Psoas muscle (tissue), 8 donors: ENCODE results near the gene DEFB131B. TPM values are rescaled to one million over a fixed set of nuclear protein-coding genes. Genes with fewer than 3 reads are reported as not detected.
"Not testable (repeated sequence)": the region's sequence is repeated elsewhere in the genome, so short reads cannot be mapped to it uniquely, and the experiment has no call there.

Source experiments
- ATAC-seq, 4 donors: fragments of 200-7000 bp; cut with Tn5 transposase; one replicate each; pipeline ENCODE4 v1.9.1; 2020; ENCODE audit warnings: moderate library complexity in 3 of 4, mild to moderate bottlenecking in 2 of 4
- DNase-seq, 2 donors: peaks; one replicate each; pipeline ENCODE4 v3.0.0-alpha.2; 2020
- H3K27ac ChIP-seq: fragments of 200-600 bp; one replicate; pipeline ENCODE4 v1.8.0; 2022
- H3K27me3 ChIP-seq, 3 donors: fragments of 200-600 bp in 1 of 3; one replicate each; pipeline versions ENCODE4 v1.6.1 to v1.8.0; 2013 to 2022; ENCODE audit warnings: low read length in 2 of 3, mild to moderate bottlenecking in 2 of 3, moderate library complexity in 1 of 3; ENCODE audit not compliant: insufficient read depth in 3 of 3
- H3K36me3 ChIP-seq, 2 donors: fragments of 200-600 bp in 1 of 2; one replicate each; pipeline versions ENCODE4 v1.6.1 to v1.8.0; 2013 to 2022; ENCODE audit warnings: low read depth in 1 of 2, mild to moderate bottlenecking in 1 of 2, moderate library complexity in 1 of 2; ENCODE audit not compliant: insufficient read depth in 1 of 2
- H3K4me1 ChIP-seq: fragments of 200-600 bp; one replicate; pipeline ENCODE4 v1.8.0; 2022
- H3K4me3 ChIP-seq: fragments of 200-600 bp; one replicate; pipeline ENCODE4 v1.8.0; 2022; ENCODE audit warnings: mild to moderate bottlenecking
- H3K9me3 ChIP-seq: fragments of 200-600 bp; one replicate; pipeline ENCODE4 v1.8.0; 2022
- WGBS, 3 donors: extraction: QIAGEN DNeasy Blood & Tissue Kit; methylation state at CpG; one replicate each; pipeline versions ENCODE4 v1.1.6 to v1.1.7; 2013; 5-methylcytosine and 5-hydroxymethylcytosine counted together
- intact Hi-C, 2 donors: fragments of 100-400 bp; cut with DNase I; formaldehyde crosslinking; loops; one replicate each; pipeline versions ENCODE4 v1.11.0 to v1.14.2; 2022
- polyA plus RNA-seq, 3 donors: library from polyadenylated mRNA; stranded (reverse); fragments of 200-250 nt; gene quantifications; one replicate each; pipeline ENCODE4 v1.2.3, GENCODE V29; 2013
- total RNA-seq, 4 donors: library from RNA; stranded (reverse); fragmentation: NEBNext Ultra II Directional in 2 of 4; extraction: Animal tissue kit (Norgen Biotek cat#: 25700) in 2 of 4; gene quantifications; one replicate each; pipeline versions ENCODE4 v1.2.1 to v1.2.4, GENCODE V29; 2021 to 2023
- TF ChIP-seq, protein P1 (sequence below): fragments of 200-600 bp; IDR thresholded peaks from one replicate; pipeline ENCODE4 v1.8.0; 2022; ENCODE audit warnings: antibody characterized with exemption
- donor health status: healthy with polysubstance abuse.
- donor health status: DM: no; HTN: no; CAD: no; lungs with moderate emphysema.
- donor health status: Bipolar disorder and iron deficiency.
- donor health status: healthy.
- donor health status: DM: yes; HTN: yes; CAD: no.
- donor health status: DM: no; HTN: no; CAD: no.
- donor health status: DM: no; HTN: no; CAD: no.
- donor health status: DM: yes; HTN: yes; CAD: no.

The DEFB131B gene
- total and polyA plus RNA-seq, 7 donors = not detected

GRCh38 chr11:71895961-71896360 lies 17.7 kb downstream of the DEFB131B start:
- Histone ChIP-seq H3K27ac (no peak overlapping the region), H3K4me1 (no peaks in the 10 kb centered on the region), H3K27me3 (no peaks in the 10 kb centered on the region), H3K36me3 (no peaks in the 10 kb centered on the region), H3K4me3 (no peak overlapping the region), H3K9me3 (no peaks in the 10 kb centered on the region)
- intact Hi-C loops = no loop called here
- ATAC-seq (no peak), DNase-seq (no peak)
- TF ChIP-seq, protein P1, sequence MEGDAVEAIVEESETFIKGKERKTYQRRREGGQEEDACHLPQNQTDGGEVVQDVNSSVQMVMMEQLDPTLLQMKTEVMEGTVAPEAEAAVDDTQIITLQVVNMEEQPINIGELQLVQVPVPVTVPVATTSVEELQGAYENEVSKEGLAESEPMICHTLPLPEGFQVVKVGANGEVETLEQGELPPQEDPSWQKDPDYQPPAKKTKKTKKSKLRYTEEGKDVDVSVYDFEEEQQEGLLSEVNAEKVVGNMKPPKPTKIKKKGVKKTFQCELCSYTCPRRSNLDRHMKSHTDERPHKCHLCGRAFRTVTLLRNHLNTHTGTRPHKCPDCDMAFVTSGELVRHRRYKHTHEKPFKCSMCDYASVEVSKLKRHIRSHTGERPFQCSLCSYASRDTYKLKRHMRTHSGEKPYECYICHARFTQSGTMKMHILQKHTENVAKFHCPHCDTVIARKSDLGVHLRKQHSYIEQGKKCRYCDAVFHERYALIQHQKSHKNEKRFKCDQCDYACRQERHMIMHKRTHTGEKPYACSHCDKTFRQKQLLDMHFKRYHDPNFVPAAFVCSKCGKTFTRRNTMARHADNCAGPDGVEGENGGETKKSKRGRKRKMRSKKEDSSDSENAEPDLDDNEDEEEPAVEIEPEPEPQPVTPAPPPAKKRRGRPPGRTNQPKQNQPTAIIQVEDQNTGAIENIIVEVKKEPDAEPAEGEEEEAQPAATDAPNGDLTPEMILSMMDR = no peak
- WGBS, 3 donors = 96 to 97% (median 96%) methylated on average over 12 of the region's 12 CpGs

DNA sequence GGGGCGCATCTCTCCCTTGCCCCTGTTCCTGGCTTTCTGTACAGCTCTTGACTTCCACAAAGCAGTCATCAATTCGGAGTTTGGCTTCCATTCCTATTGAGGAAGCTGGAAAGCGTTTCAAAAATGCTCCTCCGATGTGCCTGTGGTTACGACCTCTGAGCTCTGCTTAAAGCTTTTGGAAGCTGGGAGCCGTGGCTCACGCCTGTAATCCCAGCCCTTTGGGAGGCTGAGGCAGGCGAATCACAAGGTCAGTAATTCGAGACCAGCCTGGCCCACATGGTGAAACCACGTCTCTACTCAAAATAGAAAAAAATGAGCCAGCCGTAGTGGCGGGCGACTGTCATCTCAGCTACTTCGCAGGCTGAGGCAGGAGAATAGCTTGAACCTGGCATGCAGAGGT lies 22.9 kb downstream of the DEFB131B start:
- H3K27ac ChIP-seq = peak overlapping the region; percentile 72
- H3K4me3 ChIP-seq, H3K27me3 ChIP-seq, H3K4me1 ChIP-seq, intact Hi-C loops, H3K9me3 ChIP-seq, H3K36me3 ChIP-seq: not testable (repeated sequence)
- DNase-seq (peak; percentile 45 to 80), ATAC-seq (peak; percentile 77 to 86 (median 83))
- WGBS, 3 donors = 24 to 30% (median 25%) methylated on average over 14 of the region's 14 CpGs

- WGBS, 3 donors = 81 to 90% (median 82%) methylated on average over 9 of the region's 9 CpGs
- ATAC-seq (no peak), DNase-seq (no peak)
- no peak overlapping the region for H3K4me3 ChIP-seq
- H3K36me3 ChIP-seq = peaks cover 0 to 12% of the 10 kb centered on the region in 2 donors
- no peaks in the 10 kb centered on the region for H3K4me1 ChIP-seq
- intact Hi-C loops = no loop called here
- no peaks in the 10 kb centered on the region for H3K9me3 ChIP-seq
- no peak overlapping the region for H3K27ac ChIP-seq
- H3K27me3 ChIP-seq = no peaks in the 10 kb centered on the region
- TF ChIP-seq, protein P1 = no peak
These were observed 30.0 kb downstream of the DEFB131B start for GRCh38 chr11:71908218-71908617.

DNA sequence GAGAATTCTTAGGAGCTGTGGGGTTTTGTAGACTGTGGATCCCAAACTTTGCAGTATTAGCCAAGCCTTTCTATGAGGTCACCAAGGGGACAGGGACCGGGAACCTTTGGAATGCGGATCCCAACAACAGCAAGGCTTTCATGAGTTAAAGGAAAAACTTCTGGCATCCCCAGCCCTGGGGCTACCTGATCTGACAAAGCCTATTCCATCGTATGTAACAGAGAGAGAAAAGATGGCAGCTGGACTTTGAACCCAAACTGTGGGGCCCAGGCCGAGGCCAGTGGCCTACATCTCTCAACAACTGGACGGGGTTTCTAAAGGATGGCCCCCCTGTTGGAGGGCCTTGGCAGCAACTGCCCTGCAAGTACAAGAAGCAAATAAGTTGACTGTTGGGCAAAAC lies 32.5 kb downstream of the DEFB131B start:
- H3K4me1 ChIP-seq, H3K4me3 ChIP-seq, H3K27ac ChIP-seq, H3K27me3 ChIP-seq, ATAC-seq, H3K9me3 ChIP-seq, intact Hi-C loops, DNase-seq: not testable (repeated sequence)
- H3K36me3 ChIP-seq = peaks cover 0 to 38% of the 10 kb centered on the region in 2 donors
- 90 to 92% (median 91%) methylated on average over 5 of the region's 5 CpGs for WGBS, 3 donors

GRCh38 chr11:71911321-71911985 lies 33.2 kb downstream of the DEFB131B start:
- H3K36me3 ChIP-seq = peaks cover 2 to 45% of the 10 kb centered on the region in 2 donors
- H3K27ac ChIP-seq, H3K9me3 ChIP-seq, ATAC-seq, H3K27me3 ChIP-seq, H3K4me1 ChIP-seq, DNase-seq, intact Hi-C loops, H3K4me3 ChIP-seq: not testable (repeated sequence)
- WGBS, 3 donors = 85 to 89% (median 89%) methylated on average over 10 of the region's 10 CpGs

DNA sequence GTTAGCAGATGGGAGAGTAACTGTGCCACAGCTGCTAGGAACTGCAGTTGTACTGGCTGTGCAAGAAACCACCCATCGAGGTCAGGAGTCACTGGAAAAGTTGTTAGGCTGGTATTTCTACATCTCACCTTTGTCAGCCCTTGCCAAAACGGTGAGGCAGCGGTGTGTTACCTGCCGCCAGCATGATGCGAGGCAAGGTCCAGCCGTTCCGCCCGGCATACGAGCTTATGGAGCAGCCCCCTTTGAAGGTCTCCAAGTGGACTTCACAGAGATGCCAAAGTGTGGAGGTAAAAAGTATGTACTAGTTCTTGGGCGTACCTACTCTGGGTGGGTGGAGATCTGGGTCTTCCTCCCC lies 33.7 kb downstream of the DEFB131B start:
- H3K27ac ChIP-seq, H3K27me3 ChIP-seq, DNase-seq, H3K9me3 ChIP-seq, H3K4me3 ChIP-seq, intact Hi-C loops, ATAC-seq, H3K4me1 ChIP-seq: not testable (repeated sequence)
- H3K36me3 ChIP-seq = peaks cover 2 to 50% of the 10 kb centered on the region in 2 donors
- 92 to 95% (median 95%) methylated on average over 10 of the region's 10 CpGs for WGBS, 3 donors
